Epithelial cell of proximal tubule (primary cell): ENCODE data around the gene GJB4. TPM values are rescaled to one million over a fixed set of nuclear protein-coding genes. Genes with fewer than 3 reads are reported as not detected.

Experiments used
- DNase-seq: peaks from one replicate; pipeline ENCODE4 v3.0.0-alpha.2; 2011; ENCODE audit warnings: low read depth
- H3K4me3 ChIP-seq: 2 replicates; pipeline ENCODE4 v1.5.1; 2011; ENCODE audit warnings: low read depth, mild to moderate bottlenecking, low read length
- total RNA-seq: library from RNA; depleted of rRNA; stranded (reverse); fragments of >200 nt; gene quantifications from 2 replicates; pipeline ENCODE4 v1.2.3, GENCODE V29; 2015
- TF ChIP-seq, protein P1 (sequence below): conservative IDR thresholded peaks from 2 replicates; pipeline ENCODE4 v1.5.1; 2012; ENCODE audit warnings: low read depth, mild to moderate bottlenecking, low read length

Gene GJB4
- total RNA-seq, 1 donor from 2014 or later: 2.9 TPM

DNA sequence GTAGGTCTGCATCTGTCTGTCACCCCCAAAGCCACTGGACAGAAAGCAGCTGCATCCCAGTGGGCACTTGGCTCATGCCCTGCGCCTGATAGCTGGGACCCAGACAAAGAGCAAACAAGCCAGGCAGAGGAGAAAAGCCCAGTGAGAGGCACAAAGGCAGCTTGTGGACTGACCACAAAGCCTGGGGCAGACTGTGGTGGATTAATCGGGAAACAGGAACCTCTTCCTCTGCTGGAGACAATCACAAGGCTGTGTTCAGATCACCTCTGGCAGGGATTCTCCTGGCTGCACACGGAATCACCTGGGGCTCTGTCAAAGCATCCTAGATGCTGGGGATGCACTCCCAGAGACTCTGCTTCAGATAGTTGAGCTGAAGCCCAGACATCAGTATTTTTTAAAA is 19.9 kb upstream of the GJB4 start:
- DNase-seq: no peak
- H3K4me3 ChIP-seq: no peak overlapping the region
- TF ChIP-seq, protein P1, sequence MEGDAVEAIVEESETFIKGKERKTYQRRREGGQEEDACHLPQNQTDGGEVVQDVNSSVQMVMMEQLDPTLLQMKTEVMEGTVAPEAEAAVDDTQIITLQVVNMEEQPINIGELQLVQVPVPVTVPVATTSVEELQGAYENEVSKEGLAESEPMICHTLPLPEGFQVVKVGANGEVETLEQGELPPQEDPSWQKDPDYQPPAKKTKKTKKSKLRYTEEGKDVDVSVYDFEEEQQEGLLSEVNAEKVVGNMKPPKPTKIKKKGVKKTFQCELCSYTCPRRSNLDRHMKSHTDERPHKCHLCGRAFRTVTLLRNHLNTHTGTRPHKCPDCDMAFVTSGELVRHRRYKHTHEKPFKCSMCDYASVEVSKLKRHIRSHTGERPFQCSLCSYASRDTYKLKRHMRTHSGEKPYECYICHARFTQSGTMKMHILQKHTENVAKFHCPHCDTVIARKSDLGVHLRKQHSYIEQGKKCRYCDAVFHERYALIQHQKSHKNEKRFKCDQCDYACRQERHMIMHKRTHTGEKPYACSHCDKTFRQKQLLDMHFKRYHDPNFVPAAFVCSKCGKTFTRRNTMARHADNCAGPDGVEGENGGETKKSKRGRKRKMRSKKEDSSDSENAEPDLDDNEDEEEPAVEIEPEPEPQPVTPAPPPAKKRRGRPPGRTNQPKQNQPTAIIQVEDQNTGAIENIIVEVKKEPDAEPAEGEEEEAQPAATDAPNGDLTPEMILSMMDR: no peak

DNA sequence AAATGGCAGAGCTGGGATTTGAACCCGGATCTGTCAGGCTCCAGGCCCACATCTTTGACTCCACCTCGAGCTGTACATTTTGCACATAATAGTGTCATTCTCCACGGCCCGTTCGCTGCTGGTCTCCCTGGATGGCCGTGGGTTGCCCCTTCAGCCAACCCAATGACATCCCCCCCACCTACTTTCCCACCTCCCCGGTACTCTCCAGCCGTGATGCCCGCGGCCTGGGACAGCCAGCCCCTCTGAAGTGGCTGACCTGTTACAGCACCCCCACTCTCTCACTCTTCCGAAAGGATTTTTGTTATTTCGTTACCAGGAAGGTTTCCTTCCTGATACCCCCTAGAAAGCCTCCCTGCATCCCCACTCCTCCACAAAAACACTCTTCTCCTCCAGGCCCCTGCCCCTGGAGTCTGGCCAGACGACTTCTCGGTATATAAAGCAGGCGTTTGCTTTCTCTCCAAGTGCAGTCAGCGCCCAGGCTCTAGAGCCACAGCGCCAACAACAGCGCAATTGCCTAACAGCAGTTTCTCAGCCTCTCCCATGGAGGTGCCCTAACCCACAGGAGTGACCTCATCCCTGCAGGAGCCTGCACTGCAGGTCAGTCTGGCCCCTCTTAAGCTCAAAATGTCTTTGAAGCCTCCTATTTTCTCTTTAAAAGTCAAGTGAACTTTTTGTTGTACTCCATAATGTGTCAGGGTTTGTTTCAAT is 19.2 kb upstream of the GJB4 start:
- no peak for DNase-seq
- H3K4me3 ChIP-seq: no peak overlapping the region
- TF ChIP-seq, protein P1: no peak

DNA sequence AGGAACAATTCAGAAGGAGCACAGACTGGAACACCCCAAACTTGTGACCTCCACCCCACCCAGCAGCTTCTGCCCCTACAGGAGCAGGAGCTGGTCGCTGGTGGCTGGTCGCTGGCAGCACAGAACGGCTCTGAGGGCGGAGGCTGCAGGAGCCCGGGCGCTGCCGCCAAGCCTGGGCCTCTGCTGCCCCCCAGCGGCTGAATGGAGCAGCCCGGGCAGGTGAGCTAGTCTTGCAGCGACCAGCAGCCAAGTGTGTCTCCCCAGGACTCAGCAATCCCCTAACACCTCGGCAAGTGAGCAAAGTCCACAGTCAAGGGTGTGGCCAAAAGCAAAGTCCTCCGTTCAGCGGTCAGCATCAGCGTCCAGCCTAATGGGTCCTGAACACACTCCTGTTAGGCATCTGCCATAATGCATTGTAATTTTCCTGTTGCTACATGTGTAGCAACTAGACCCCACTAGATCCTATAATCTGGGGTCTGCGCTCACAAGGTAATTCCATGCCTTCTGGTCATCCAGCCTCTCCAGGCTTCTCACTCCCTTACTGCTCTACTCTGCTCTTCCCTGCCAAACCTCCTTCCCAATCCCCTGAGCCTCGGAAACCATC is 16.8 kb upstream of the GJB4 start:
- DNase-seq: no peak
- TF ChIP-seq, protein P1: peak; percentile 84
- no peak overlapping the region for H3K4me3 ChIP-seq

DNA sequence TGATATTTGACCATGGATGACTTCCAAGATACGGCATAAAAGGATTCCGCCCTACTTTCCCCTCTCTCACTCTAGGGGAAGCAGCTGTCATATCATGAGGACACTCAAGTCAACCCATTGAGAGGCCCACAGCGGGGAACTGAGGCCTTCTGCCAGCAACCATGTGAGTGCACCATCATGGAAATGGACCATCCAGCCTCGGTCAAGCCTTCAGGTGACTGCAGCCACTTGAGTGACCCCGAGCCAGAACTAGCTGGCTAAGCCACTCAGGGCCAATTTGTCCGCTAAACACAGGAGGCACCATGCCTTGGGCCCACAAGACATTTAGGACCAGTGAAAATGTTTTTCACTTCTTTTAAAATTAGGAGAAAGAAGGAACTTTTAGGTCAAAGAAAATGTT is 15.8 kb upstream of the GJB4 start:
- TF ChIP-seq, protein P1: no peak
- no peak overlapping the region for H3K4me3 ChIP-seq
- DNase-seq: no peak

DNA sequence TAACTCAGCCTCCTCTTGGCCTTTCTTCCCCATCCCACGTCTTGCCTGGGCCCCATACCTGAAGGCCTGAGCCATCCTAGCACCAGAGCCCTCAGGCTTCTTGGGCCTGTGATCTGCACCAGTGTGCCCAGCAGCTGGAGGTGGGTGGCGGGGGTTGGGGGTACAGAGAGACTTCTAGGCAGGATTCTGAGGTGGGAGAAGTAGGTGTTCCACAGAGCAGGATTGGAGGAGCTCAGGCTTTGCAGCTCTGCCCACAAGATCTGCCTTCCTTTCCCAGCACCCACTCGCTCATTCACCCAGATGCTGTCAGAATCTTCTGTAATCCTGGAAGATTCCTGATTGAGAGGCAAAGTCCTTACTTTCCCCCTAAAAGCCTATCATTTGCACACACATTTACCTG is 14.7 kb upstream of the GJB4 start:
- TF ChIP-seq, protein P1: no peak
- DNase-seq: no peak

DNA sequence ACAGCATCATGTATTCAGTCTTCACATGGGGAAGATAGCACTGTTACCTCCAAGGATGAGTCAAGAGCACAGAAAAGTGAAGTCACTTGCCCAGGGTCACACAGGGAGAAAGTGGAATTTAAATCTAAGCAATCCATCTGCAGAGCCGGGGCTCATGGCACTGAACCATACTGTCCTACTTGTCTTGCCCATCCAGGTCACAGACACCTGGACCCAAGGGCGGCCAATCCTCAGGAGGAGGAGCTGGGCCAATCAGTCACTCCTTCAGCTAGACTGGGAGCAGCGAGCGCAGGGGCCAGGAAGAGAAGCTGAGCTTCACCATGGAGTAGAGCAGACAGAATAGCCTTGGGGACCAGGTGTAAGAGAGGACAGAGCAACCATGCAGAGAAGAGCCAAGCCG is 13.9 kb upstream of the GJB4 start:
- DNase-seq: no peak
- TF ChIP-seq, protein P1: no peak

More for the DNA sequence above, 14.7 kb upstream of the GJB4 start:
- no peak overlapping the region for H3K4me3 ChIP-seq

DNA sequence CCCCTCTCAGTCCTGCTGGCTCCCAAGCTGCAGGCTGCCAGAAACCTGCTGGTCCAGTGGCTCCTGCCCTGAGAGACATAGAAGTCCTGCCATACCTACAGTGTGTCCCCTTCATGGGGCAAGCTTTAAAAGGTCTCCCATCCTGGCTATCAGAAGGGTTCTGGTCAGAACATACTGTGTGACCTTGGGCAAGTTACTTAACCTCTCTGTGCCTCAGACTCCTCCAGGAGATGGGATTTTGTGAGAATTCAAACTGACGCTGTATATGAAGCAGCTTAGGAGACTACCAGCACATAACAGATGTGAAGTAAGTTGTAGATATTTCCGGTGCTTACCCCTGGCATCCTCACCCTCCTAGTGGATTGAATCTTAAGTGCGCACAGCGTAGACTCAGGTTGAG is 13.4 kb upstream of the GJB4 start:
- TF ChIP-seq, protein P1: no peak
- H3K4me3 ChIP-seq: no peak overlapping the region
- DNase-seq: no peak

More for the DNA sequence above, 13.9 kb upstream of the GJB4 start:
- H3K4me3 ChIP-seq: no peak overlapping the region
